Adrenal gland (tissue), 5 donors: ENCODE data around the gene PDC.

Source experiments
- CTCF ChIP-seq, 6 experiments: fragments of 450-650 bp in 4 of 6; fragments of 200-600 bp in 2 of 6; sonication (generic) in 1 of 6; IDR thresholded peaks; 1 replicate in 5 of 6; 2 replicates in 1 of 6; pipeline versions ENCODE4 v1.5.1 to v1.8.0; 2016 to 2021; ENCODE audit warnings: antibody characterized with exemption in 6 of 6, mild to moderate bottlenecking in 2 of 6, moderate library complexity in 1 of 6
- POLR2A ChIP-seq, 2 donors: fragments of 450-650 bp; IDR thresholded peaks; one replicate each; pipeline ENCODE4 v1.6.1; 2017; ENCODE audit warnings: antibody characterized with exemption in 2 of 2, mild to moderate bottlenecking in 2 of 2, moderate library complexity in 1 of 2
- donor health status: DM: no; HTN: no; CAD: no.

GRCh38 chr1:186499571-186499970 is 38.7 kb upstream of the PDC start:
- TF ChIP-seq CTCF (IDR thresholded peaks at IDR 0.05) (no peak), POLR2A (IDR thresholded peaks at IDR 0.05) (no peak)
